HG03558 (cell line): ENCODE measurements around the gene NR5A2.
"Not testable (repeated sequence)": the region's sequence is repeated elsewhere in the genome, so short reads cannot be mapped to it uniquely, and the experiment has no call there.

Experiments
- ATAC-seq: cut with Tn5 transposase; IDR thresholded peaks from one replicate; pipeline ENCODE4 v1.9.1; 2021; ENCODE audit warnings: moderate number of reproducible peaks; ENCODE audit not compliant: unreplicated experiment; ENCODE audit errors: extremely low read depth

The NR5A2 gene

GRCh38 chr1:200182701-200183100 is 155.2 kb downstream of the NR5A2 start:
- no peak for ATAC-seq

DNA sequence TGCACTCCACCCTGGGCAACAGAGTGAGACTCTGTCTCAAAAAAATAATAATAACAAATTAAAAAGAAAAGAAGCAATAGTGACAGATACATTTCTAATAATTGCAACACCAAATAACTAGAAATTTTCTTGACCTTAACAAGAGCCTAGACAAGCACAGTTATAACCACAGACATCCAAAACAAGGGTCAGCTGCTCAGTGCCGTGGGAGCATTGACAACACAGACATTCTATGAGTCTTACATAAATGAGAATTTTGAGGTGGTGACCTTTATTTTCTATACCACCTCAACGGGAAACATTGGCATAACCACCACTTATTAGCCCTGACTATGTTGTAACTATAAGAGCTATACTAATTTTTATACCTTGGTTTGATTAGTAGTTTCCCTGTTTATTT is 156.1 kb downstream of the NR5A2 start:
- no peak for ATAC-seq

DNA sequence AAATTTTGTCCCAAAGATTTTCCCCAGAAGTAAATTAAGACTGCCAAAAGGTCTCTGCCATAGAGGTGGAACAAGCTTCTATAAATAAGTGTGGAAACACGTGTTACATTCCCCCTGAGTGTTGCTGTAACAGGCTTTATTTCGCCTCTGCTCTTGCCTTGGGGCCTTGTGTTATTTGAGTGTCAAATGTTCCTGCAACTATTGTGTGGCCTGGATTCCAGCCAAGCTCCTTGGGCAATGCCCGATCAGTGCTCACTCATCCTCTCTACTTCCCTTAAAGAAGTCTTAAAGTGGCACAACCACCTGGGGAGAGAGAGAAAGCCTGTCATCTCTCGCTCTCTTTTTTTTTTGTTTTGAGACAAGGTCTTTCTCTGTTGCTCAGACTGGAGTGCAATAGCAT is 156.7 kb downstream of the NR5A2 start:
- no peak for ATAC-seq

DNA sequence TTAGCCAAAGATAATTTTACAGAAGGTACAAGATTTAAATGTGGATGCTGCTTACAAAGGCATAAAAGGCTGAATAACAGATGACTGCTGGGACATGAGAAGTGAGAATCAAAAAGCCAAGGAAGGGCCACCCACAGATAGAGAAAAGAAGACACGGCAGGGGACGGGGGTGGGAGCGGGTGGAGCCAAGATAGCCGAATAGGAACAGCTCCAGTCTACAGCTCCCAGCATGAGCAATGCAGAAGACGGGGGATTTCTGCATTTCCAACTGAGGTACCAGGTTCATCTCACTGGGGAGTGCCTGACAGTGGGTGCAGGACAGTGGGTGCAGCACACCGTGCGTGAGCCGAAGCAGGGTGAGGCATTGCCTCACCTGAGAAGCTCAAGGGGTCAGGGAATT is 157.7 kb downstream of the NR5A2 start:
- not testable (repeated sequence) for ATAC-seq

DNA sequence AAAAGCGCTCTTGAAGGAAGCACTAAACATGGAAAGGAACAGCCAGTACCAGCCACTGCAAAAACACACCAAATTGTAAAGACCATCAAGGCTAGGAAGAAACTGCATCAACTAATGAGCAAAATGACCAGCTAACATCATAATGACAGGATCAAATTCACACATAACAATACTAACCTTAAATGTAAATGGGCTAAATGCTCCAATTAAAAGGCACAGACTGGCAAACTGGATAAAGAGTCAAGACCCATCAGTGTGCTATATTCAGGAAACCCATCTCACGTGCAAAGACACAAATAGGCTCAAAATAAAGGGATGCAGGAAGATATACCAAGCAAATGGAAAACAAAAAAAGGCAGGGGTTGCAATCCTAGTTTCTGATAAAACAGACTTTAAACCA is 159.8 kb downstream of the NR5A2 start:
- not testable (repeated sequence) for ATAC-seq

DNA sequence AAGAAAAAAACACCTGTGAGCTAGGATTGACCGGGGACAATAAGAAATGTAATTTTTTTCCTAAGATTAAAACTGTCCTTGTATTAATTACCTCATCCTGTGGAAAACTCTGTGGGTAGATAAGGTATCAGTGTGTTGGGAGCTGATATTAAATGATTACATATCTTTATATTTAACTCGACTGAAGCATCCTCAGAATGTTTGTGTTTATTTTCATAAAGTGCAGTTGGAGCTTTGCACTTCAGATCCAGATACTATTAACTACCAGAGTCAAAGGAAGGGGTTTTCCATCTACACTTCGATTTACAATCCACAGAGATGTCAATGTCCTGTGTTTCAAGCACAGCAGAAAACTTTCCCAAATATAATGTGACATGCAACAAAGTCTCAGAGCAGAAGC is 164.5 kb downstream of the NR5A2 start:
- no peak for ATAC-seq

DNA sequence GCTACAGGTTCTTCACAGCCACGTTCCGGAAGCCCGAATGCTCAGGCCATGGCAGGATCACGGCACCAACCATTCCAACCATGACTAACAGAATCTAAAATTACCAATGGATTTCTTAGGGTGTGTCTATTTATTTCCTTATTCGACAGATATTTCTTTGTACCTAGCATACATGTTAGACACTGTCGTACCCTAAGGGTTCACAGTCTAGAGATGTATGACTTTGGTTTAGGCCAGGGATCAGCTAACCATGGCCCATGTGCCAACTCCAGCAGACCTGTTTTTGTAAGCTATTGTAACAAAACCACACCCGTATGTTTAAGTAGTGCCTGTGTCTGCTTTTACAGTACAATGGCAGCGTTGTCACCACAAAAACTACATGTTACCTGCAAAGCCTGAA is 167.0 kb downstream of the NR5A2 start:
- no peak for ATAC-seq

GRCh38 chr1:200198236-200198635 is 170.7 kb downstream of the NR5A2 start:
- ATAC-seq = no peak

DNA sequence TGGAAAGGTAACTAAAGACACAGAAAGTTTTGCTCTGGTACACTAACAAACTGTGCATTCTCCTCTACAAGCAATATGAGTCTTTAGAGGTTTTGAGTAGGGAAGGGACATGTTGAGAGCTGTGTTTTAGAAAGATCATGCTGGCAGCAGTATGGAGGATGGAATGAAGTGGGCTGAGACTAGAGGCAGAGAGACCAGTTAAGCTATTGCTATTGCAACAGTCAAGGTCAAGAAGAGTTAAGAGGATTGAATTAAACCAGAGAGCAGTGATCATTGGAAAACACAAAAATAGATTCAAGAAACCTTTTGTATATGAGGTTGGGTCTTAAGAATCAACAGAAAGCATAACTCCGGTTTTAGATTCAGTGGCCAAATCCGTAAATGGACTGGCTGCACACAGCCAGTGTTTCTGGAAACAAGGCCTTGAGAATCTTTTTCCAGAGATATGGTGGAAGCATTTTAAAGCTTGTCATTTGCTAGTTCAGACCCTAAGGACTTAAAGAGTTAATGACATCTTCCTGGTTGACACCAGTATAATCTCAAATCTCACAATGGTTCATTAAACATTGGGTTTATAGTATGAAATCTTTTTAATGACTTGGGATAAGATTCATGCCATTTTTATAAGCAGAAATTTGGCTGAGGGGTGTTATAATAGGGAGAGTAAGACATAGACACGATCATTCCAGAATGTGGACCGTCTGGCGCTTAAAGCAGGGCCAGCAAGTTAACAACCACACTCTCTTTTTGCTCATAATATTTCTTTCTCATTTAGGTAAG is 177.9 kb downstream of the NR5A2 start:
- no peak for ATAC-seq

GRCh38 chr1:200206340-200206739 is 178.8 kb downstream of the NR5A2 start:
- no peak for ATAC-seq

DNA sequence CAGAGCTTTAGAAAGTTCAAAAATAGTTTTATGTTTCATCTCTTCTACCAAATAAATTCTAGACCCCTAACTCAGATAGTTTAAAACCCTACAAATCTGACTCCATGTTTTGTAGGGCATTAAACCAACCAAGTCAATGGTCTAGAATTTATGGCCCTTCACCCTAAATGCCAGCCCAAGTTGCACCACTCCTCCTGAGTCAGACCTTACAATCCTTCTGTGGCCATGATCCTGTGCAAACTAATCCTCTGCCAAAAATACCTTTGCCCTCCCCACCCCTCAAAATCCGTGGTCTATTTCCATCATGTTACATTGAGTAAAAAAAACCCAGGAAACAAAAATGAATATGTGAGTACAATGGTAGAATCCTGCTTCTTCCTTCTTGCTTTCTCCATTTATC is 179.3 kb downstream of the NR5A2 start:
- ATAC-seq = no peak

GRCh38 chr1:200207711-200208126 is 180.2 kb downstream of the NR5A2 start:
- ATAC-seq = peak; percentile 88

DNA sequence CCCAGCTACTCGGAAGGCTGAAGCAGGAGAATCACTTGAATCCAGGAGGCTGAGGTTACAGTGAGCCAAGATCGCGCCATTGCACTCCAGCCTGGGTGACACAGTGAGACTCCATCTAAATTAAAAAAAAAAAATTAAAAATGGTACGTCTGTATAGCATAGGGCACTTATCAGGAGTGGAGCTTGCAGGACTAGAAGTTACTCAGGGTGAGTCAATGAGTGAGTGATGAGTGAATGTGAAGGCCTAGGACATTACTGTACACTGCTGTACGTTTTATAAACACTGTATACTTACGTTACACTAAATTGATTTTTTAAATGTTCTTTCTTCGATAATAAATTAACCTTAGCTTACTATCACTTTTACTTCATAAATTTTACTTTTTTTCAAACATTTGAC is 183.6 kb downstream of the NR5A2 start:
- no peak for ATAC-seq

GRCh38 chr1:200213392-200213791 is 185.9 kb downstream of the NR5A2 start:
- ATAC-seq = no peak

DNA sequence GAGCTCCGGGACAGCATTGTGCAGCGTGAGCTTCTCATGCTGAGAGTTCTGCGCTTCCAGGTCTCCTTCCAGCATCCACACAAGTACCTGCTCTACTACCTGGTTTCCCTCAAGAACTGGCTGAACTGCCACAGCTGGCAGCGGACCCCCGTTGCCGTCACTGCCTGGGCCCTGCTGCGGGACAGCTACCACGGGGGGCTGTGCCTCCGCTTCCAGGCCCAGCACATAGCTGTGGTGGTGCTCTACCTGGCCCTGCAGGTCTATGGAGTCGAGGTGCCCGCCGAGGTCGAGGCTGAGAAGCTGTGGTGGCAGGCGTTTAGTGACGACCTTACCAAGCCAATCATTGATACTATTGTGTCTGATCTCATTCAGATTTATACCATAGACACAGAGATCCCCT is 186.4 kb downstream of the NR5A2 start:
- ATAC-seq = no peak

GRCh38 chr1:200215350-200215749 is 187.8 kb downstream of the NR5A2 start:
- no peak for ATAC-seq

- no peak for ATAC-seq
Measured at GRCh38 chr1:200217703-200218102, 190.2 kb downstream of the NR5A2 start.

GRCh38 chr1:200221614-200222282 is 194.2 kb downstream of the NR5A2 start:
- ATAC-seq = no peak

DNA sequence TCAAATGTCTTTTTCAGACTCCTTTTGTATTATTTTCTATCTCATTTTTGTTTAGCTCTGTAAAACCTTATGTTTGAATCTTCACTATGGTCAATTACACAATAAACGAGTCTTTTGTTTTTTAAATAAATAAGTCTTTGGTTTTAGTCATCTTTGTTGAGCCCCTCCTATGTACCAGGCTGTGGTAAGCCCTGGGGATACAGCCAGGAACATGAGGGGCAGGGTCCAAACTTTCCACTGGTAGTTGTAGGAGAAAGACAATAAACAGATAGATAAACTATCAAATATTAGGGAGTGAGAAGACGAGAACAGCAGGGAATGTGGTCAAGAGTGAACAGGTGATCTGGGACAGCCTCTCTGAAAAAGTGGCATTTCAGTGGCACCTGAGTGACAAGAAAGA is 195.7 kb downstream of the NR5A2 start:
- ATAC-seq = no peak

GRCh38 chr1:200223613-200224012 is 196.1 kb downstream of the NR5A2 start:
- ATAC-seq = no peak

- no peak for ATAC-seq
Measured at GRCh38 chr1:200224315-200224714, 196.8 kb downstream of the NR5A2 start.
